Endothelial cell of umbilical vein (primary cell): ENCODE measurements around the gene SDHB. TPM values are rescaled to one million over a fixed set of nuclear protein-coding genes. Genes with fewer than 3 reads are reported as not detected.

Experiments
- BruUV-seq: library from RNA; stranded (reverse); fragments of 400-500 nt; replicated peaks from 2 replicates; lab custom pipeline; 2021; lab: Mats Ljungman, UMichigan
- CTCF ChIA-PET: fragments of 300-600, 350-600 bp; sonication (Branson Sonifier 250); formaldehyde crosslinking; loops from one replicate; lab custom pipeline; 2021; ENCODE audit warnings: antibody characterized with exemption, inconsistent platforms; lab: Charles Lee
- POLR2A ChIA-PET: fragments of 300-600, 350-600 bp; sonication (Branson Sonifier 250); formaldehyde crosslinking; loops from one replicate; lab custom pipeline; 2021; ENCODE audit warnings: antibody characterized with exemption, inconsistent platforms; lab: Charles Lee
- DNase-seq: peaks from one replicate; pipeline ENCODE4 v3.0.0-alpha.2; 2011; ENCODE audit warnings: low read depth, low spot score
- FAIRE-seq: peaks from 2 replicates; lab custom pipeline; 2011; peaks lifted over from hg19 to GRCh38; lab: Jason Lieb, UNC
- H2AFZ ChIP-seq: 2 replicates; pipeline ENCODE4 v1.6.0; 2012; ENCODE audit warnings: low read depth, low read length, control low read depth, inconsistent platforms
- H3K27ac ChIP-seq: 2 replicates; pipeline ENCODE4 v1.5.1; 2011; ENCODE audit warnings: low read depth, mild to moderate bottlenecking, control low read depth, low read length, moderate library complexity; ENCODE audit not compliant: insufficient read depth
- H3K27me3 ChIP-seq, 2 experiments: 2 replicates each; pipeline versions ENCODE4 v1.6.0 to v1.6.1; 2011; ENCODE audit warnings: low read length in 2 of 2, mixed read lengths in 1 of 2; ENCODE audit not compliant: control insufficient read depth in 2 of 2, insufficient read depth in 2 of 2
- H3K36me3 ChIP-seq, 2 experiments: 2 replicates in 1 of 2; 3 replicates in 1 of 2; pipeline ENCODE4 v1.5.1; 2011; ENCODE audit warnings: low read length in 2 of 2, mild to moderate bottlenecking in 1 of 2, moderate library complexity in 1 of 2; ENCODE audit not compliant: control insufficient read depth in 2 of 2, insufficient read depth in 2 of 2; ENCODE audit errors: extremely low read depth in 1 of 2
- H3K4me1 ChIP-seq: 3 replicates; pipeline ENCODE4 v1.5.1; 2011; ENCODE audit warnings: mild to moderate bottlenecking, low read length; ENCODE audit not compliant: control insufficient read depth, insufficient read depth; ENCODE audit errors: extremely low read depth
- H3K4me2 ChIP-seq: 2 replicates; pipeline ENCODE4 v1.6.1; 2011; ENCODE audit warnings: low read length, control low read depth, mixed read lengths; ENCODE audit not compliant: insufficient read depth
- H3K4me3 ChIP-seq, 3 experiments: fragments of 200-600 bp in 1 of 3; sonication (generic), shearing (Covaris generic) in 1 of 3; replicated peaks in 1 of 3; 2 replicates each; pipeline ENCODE4 v1.5.1; 2011 to 2016; ENCODE audit warnings: control low read depth in 3 of 3, low read length in 3 of 3, mild to moderate bottlenecking in 2 of 3, inconsistent platforms in 1 of 3, low read depth in 1 of 3, moderate library complexity in 1 of 3; ENCODE audit not compliant: insufficient read depth in 1 of 3
- H3K79me2 ChIP-seq: 2 replicates; pipeline ENCODE4 v1.6.0; 2012; ENCODE audit warnings: low read length, inconsistent platforms; ENCODE audit not compliant: control insufficient read depth, insufficient read depth
- H3K9ac ChIP-seq: replicated peaks from 2 replicates; pipeline ENCODE3; 2011; ENCODE audit warnings: low read length, control low read depth; ENCODE audit not compliant: insufficient read depth; ENCODE audit errors: extremely low read depth
- H3K9me1 ChIP-seq: replicated peaks from 3 replicates; pipeline ENCODE4 v1.6.0; 2011; ENCODE audit warnings: mild to moderate bottlenecking, low read length; ENCODE audit not compliant: control insufficient read depth, insufficient read depth; ENCODE audit errors: extremely low read depth
- H3K9me3 ChIP-seq: replicated peaks from 2 replicates; pipeline ENCODE4 v1.5.1; 2012; ENCODE audit warnings: low read length, inconsistent platforms; ENCODE audit not compliant: control insufficient read depth, insufficient read depth
- H4K20me1 ChIP-seq: replicated peaks from 2 replicates; pipeline ENCODE3; 2011; ENCODE audit warnings: mild to moderate bottlenecking, low read length; ENCODE audit not compliant: control insufficient read depth, insufficient read depth; ENCODE audit errors: extremely low read depth
- CTCF ChIP-seq, 2 donors: IDR thresholded peaks; 1 replicate in 1 of 2; 2 replicates in 1 of 2; pipeline ENCODE4 v1.5.1; 2011; ENCODE audit warnings: low read length in 2 of 2, mild to moderate bottlenecking in 2 of 2, moderate library complexity in 2 of 2, control low read depth in 1 of 2, inconsistent platforms in 1 of 2, low read depth in 1 of 2; ENCODE audit not compliant: insufficient read depth in 1 of 2; ENCODE audit errors: extremely low read depth in 1 of 2
- EZH2 ChIP-seq: IDR thresholded peaks from 2 replicates; pipeline ENCODE4 v1.6.1; 2012; ENCODE audit warnings: borderline replicate concordance, low read depth, mild to moderate bottlenecking, moderate library complexity, low read length, inconsistent platforms; ENCODE audit not compliant: severe bottlenecking
- FOS ChIP-seq: IDR thresholded peaks from 2 replicates; pipeline ENCODE4 v1.6.1; 2011; ENCODE audit warnings: mild to moderate bottlenecking, low read length, moderate library complexity, borderline replicate concordance; ENCODE audit not compliant: insufficient read depth
- GATA2 ChIP-seq: IDR thresholded peaks from 2 replicates; pipeline ENCODE4 v1.7.0; 2011; ENCODE audit warnings: low read depth, mild to moderate bottlenecking, moderate library complexity, mixed read lengths, low read length; ENCODE audit not compliant: insufficient read length, insufficient read depth
- JUN ChIP-seq: IDR thresholded peaks from 2 replicates; pipeline ENCODE4 v1.6.1; 2011; ENCODE audit warnings: borderline replicate concordance, low read depth; ENCODE audit not compliant: insufficient read length, insufficient read depth
- MAX ChIP-seq: IDR thresholded peaks from 2 replicates; pipeline ENCODE4 v1.6.1; 2011; ENCODE audit not compliant: insufficient read depth, insufficient read length
- MYC ChIP-seq: IDR thresholded peaks from one replicate; pipeline ENCODE4 v1.6.1; 2011; ENCODE audit warnings: mild to moderate bottlenecking, low read depth, low read length
- POLR2A ChIP-seq: IDR thresholded peaks from 2 replicates; pipeline ENCODE4 v1.6.1; 2012; ENCODE audit warnings: low read depth, mild to moderate bottlenecking, control low read depth, low read length
- POLR2AphosphoS5 ChIP-seq: IDR thresholded peaks from 2 replicates; pipeline ENCODE4 v1.6.1; 2012; ENCODE audit warnings: low read depth, mild to moderate bottlenecking, control low read depth, low read length, moderate library complexity; ENCODE audit not compliant: insufficient read depth
- dilution Hi-C: fragments of 300-500 bp; cut with MboI; formaldehyde crosslinking; loops from one replicate; pipeline ENCODE4 v1.15.0; 2019; ENCODE audit warnings: low sequenced_read_pairs; ENCODE audit not compliant: extremely low pct_ligation_motif_present
- intact Hi-C: fragments of 100-400 bp; cut with micrococcal nuclease; formaldehyde crosslinking; loops from one replicate; pipeline ENCODE4 v1.10.0; 2022
- polyA plus RNA-seq, 4 experiments: library from polyadenylated mRNA; depleted of rRNA in 3 of 4; stranded (reverse) in 3 of 4; unstranded in 1 of 4; fragments of >200 nt; gene quantifications; 2 replicates each; pipeline versions ENCODE4 v1.2.1 to v1.2.3, GENCODE V29; 2011 to 2012; ENCODE audit warnings: missing spikeins in 1 of 4
- total RNA-seq: library from RNA; stranded (reverse); gene quantifications from 2 replicates; pipeline ENCODE4 v1.2.3, GENCODE V29; 2021

SDHB gene
- total and polyA plus RNA-seq, 2 donors (not counting 3 experiments of a cell fraction or from before 2014, with no cell fraction given): 96.2 to 98.1 TPM

GRCh38 chr1:17068789-17069188, 15.0 kb upstream of the SDHB start:
- H3K27me3 ChIP-seq: no peaks in the 10 kb centered on the region
- ChIA-PET CTCF (no interaction called here), POLR2A (no interaction called here)
- H3K27ac ChIP-seq: no peak overlapping the region
- H4K20me1 ChIP-seq: no peaks in the 10 kb centered on the region
- no peak overlapping the region for H2AFZ ChIP-seq
- H3K4me2 ChIP-seq: no peak overlapping the region
- H3K4me1 ChIP-seq: no peaks in the 10 kb centered on the region
- intact Hi-C loops: no loop called here
- no peaks in the 10 kb centered on the region for H3K79me2 ChIP-seq
- DNase-seq: no peak
- FAIRE-seq: no peak
- H3K9me3 ChIP-seq: no peaks in the 10 kb centered on the region
- dilution Hi-C loops: no loop called here
- no peaks in the 10 kb centered on the region for H3K9me1 ChIP-seq
- no peak overlapping the region for H3K9ac ChIP-seq
- H3K4me3 ChIP-seq: no peak overlapping the region
- H3K36me3 ChIP-seq: no peaks in the 10 kb centered on the region
- BruUV-seq: no TSS peak
- TF ChIP-seq MYC (no peak), POLR2AphosphoS5 (no peak), EZH2 (no peak), POLR2A (no peak), FOS (no peak), MAX (no peak), JUN (no peak), CTCF (IDR thresholded peaks at IDR 0.05; ENCODE audit: extremely low read depth in 1 of 2, insufficient read depth in 1 of 2, low read depth in 1 of 2, low read length in 2 of 2) (no peak), GATA2 (no peak)
